Retinal pigment epithelial cell (primary cell): ENCODE results near the gene PGM1.
A peak's percentile ranks its signal among the peaks of the same experiment; 100 is the strongest.

ENCODE experiments used
- DNase-seq: peaks from one replicate; pipeline ENCODE4 v3.0.0-alpha.2; 2010; ENCODE audit warnings: low read depth
- H3K4me3 ChIP-seq: 2 replicates; pipeline ENCODE4 v1.5.1; 2011; ENCODE audit warnings: mild to moderate bottlenecking, low read length, control low read depth, moderate library complexity
- CTCF ChIP-seq: conservative IDR thresholded peaks from 2 replicates; pipeline ENCODE4 v1.5.1; 2011; ENCODE audit warnings: low read depth, low read length, control low read depth, inconsistent platforms

The PGM1 gene

GRCh38 chr1:63593303-63593885 lies at the start of gene PGM1:
Gene PGM1 (plus strand): TSS chr1:63593411. CDS start chr1:63593489, 78 bp downstream.
- no peak for TF ChIP-seq CTCF
- H3K4me3 ChIP-seq, result peak within 1 kb of the TSS; percentile 81
- peak; percentile 21 for DNase-seq

- H3K4me3 ChIP-seq, result no peak overlapping the region
- DNase-seq, result no peak
- no peak for TF ChIP-seq CTCF
These were observed 47.4 kb upstream of the PGM1 start for GRCh38 chr1:63545780-63546179.

GRCh38 chr1:63547621-63548294 lies 45.5 kb upstream of the PGM1 start:
- peak; percentile 81 for DNase-seq
- H3K4me3 ChIP-seq, result no peak overlapping the region
- no peak for TF ChIP-seq CTCF

GRCh38 chr1:63548303-63548702 lies 44.9 kb upstream of the PGM1 start:
- DNase-seq, result no peak
- no peak overlapping the region for H3K4me3 ChIP-seq
- TF ChIP-seq CTCF, result no peak

- no peak for TF ChIP-seq CTCF
- H3K4me3 ChIP-seq, result no peak overlapping the region
- no peak for DNase-seq
These were observed 44.3 kb upstream of the PGM1 start for GRCh38 chr1:63548877-63549276.

- H3K4me3 ChIP-seq, result no peak overlapping the region
- no peak for TF ChIP-seq CTCF
- DNase-seq, result no peak
These were observed 37.7 kb upstream of the PGM1 start for GRCh38 chr1:63555480-63555879.

GRCh38 chr1:63557365-63557987 lies 35.7 kb upstream of the PGM1 start:
- TF ChIP-seq CTCF, result peak; percentile 74
- H3K4me3 ChIP-seq, result no peak overlapping the region
- no peak for DNase-seq
